ENCODE measurements around the gene VTI1A. TPM values are rescaled to one million over a fixed set of nuclear protein-coding genes. Genes with fewer than 3 reads are reported as not detected.
"Not testable (repeated sequence)": the region's sequence is repeated elsewhere in the genome, so short reads cannot be mapped to it uniquely, and the experiment has no call there.

Gene VTI1A
- total RNA-seq, 4 donors from 2014 or later, result 43.5 to 80.4 (median 62.3) TPM

GRCh38 chr10:112589081-112589480 is 142.1 kb downstream of the VTI1A start:
- no peak for TF ChIP-seq CTCF (IDR thresholded peaks at IDR 0.05)
- DNase-seq (ENCODE audit: low spot score), result no peak
- ATAC-seq (ENCODE audit: low FRiP score), result no peak

- ATAC-seq (ENCODE audit: low FRiP score); DNase-seq (ENCODE audit: low spot score): not testable (repeated sequence)
Observed at GRCh38 chr10:112590786-112591185, 143.8 kb downstream of the VTI1A start.

GRCh38 chr10:112593023-112593422 is 146.0 kb downstream of the VTI1A start:
- DNase-seq (ENCODE audit: low spot score) (no peak), ATAC-seq (ENCODE audit: low FRiP score) (no peak)
- TF ChIP-seq CTCF (IDR thresholded peaks at IDR 0.05), result no peak

- ATAC-seq (ENCODE audit: low FRiP score) (no peak), DNase-seq (ENCODE audit: low spot score) (no peak)
- no peak for TF ChIP-seq CTCF (IDR thresholded peaks at IDR 0.05)
Observed at GRCh38 chr10:112601214-112602090, 154.4 kb downstream of the VTI1A start.

- TF ChIP-seq CTCF (IDR thresholded peaks at IDR 0.05), result no peak
- no peak for DNase-seq (ENCODE audit: low spot score)
- ATAC-seq (ENCODE audit: low FRiP score), result no peak
Observed at GRCh38 chr10:112603062-112603461, 156.0 kb downstream of the VTI1A start.

- TF ChIP-seq CTCF (IDR thresholded peaks at IDR 0.05), result no peak
- DNase-seq (ENCODE audit: low spot score), result no peak
- ATAC-seq (ENCODE audit: low FRiP score), result no peak
Observed at GRCh38 chr10:112605063-112605462, 158.0 kb downstream of the VTI1A start.

GRCh38 chr10:112607506-112607905 is 160.5 kb downstream of the VTI1A start:
- ATAC-seq (ENCODE audit: low FRiP score), result no peak
- no peak for DNase-seq (ENCODE audit: low spot score)
- TF ChIP-seq CTCF (IDR thresholded peaks at IDR 0.05), result no peak
